NCI-H748 (cell line): Measurements from ENCODE around the gene RHBG.

Experiments
- DNase-seq: peaks from one replicate; lab custom pipeline; 2025; ENCODE audit not compliant: unreplicated experiment; lab: John Stamatoyannopoulos, UW

Gene RHBG

GRCh38 chr1:156385534-156386031 lies 16.6 kb downstream of the RHBG start:
- peak; percentile 79 for DNase-seq

GRCh38 chr1:156386134-156386901 lies 17.3 kb downstream of the RHBG start:
- no peak for DNase-seq

- no peak for DNase-seq
These were observed 18.2 kb downstream of the RHBG start for GRCh38 chr1:156386949-156387869.

GRCh38 chr1:156387870-156388173 lies 18.8 kb downstream of the RHBG start:
- no peak for DNase-seq

- no peak for DNase-seq
These were observed 19.4 kb downstream of the RHBG start for GRCh38 chr1:156388174-156389137.

GRCh38 chr1:156389311-156389710 lies 20.3 kb downstream of the RHBG start:
- DNase-seq, result no peak

- DNase-seq, result no peak
These were observed 21.7 kb downstream of the RHBG start for GRCh38 chr1:156390469-156391365.

- no peak for DNase-seq
These were observed 22.3 kb downstream of the RHBG start for GRCh38 chr1:156391366-156391677.

- DNase-seq, result no peak
These were observed 22.7 kb downstream of the RHBG start for GRCh38 chr1:156391701-156392100.

- no peak for DNase-seq
These were observed 23.4 kb downstream of the RHBG start for GRCh38 chr1:156392452-156392853.

- DNase-seq, result no peak
These were observed 24.1 kb downstream of the RHBG start for GRCh38 chr1:156393095-156393494.

GRCh38 chr1:156394082-156394481 lies 25.1 kb downstream of the RHBG start:
- no peak for DNase-seq

- peak; percentile 83 for DNase-seq
These were observed 25.9 kb downstream of the RHBG start for GRCh38 chr1:156394835-156395461.

GRCh38 chr1:156399355-156400125 lies 30.5 kb downstream of the RHBG start:
- DNase-seq, result no peak

GRCh38 chr1:156400191-156400935 lies 31.4 kb downstream of the RHBG start:
- DNase-seq, result no peak

GRCh38 chr1:156401041-156401574 lies 32.1 kb downstream of the RHBG start:
- no peak for DNase-seq

- no peak for DNase-seq
These were observed 32.7 kb downstream of the RHBG start for GRCh38 chr1:156401681-156402081.
